Karpas-422 (cell line): ENCODE measurements around the gene ZBTB7C. TPM values are rescaled to one million over a fixed set of nuclear protein-coding genes. Genes with fewer than 3 reads are reported as not detected.

ENCODE experiments used
- DNase-seq: peaks from one replicate; pipeline ENCODE4 v3.0.0-alpha.2; 2015
- H2AFZ ChIP-seq: fragments of 200-600 bp; sonication (generic); 2 replicates; pipeline ENCODE4 v1.6.1; 2014; ENCODE audit warnings: antibody characterized with exemption, low read length, mixed read lengths
- H3K27ac ChIP-seq: fragments of 200-600 bp; sonication (generic); 2 replicates; pipeline ENCODE4 v1.5.1; 2014; ENCODE audit warnings: mild to moderate bottlenecking, low read length, moderate library complexity
- H3K27me3 ChIP-seq: fragments of 200-600 bp; sonication (generic); 2 replicates; pipeline ENCODE4 v1.6.1; 2014; ENCODE audit warnings: low read length, mixed read lengths
- H3K36me3 ChIP-seq: fragments of 200-600 bp; sonication (generic); 2 replicates; pipeline ENCODE4 v1.6.1; 2014; ENCODE audit warnings: low read length, mixed read lengths; ENCODE audit not compliant: insufficient read depth
- H3K4me1 ChIP-seq: fragments of 200-600 bp; sonication (generic); 2 replicates; pipeline ENCODE4 v1.6.1; 2014; ENCODE audit warnings: mild to moderate bottlenecking, low read length, mixed read lengths
- H3K4me2 ChIP-seq: fragments of 200-600 bp; sonication (generic); 2 replicates; pipeline ENCODE4 v1.6.1; 2014; ENCODE audit warnings: low read length, low read depth, mild to moderate bottlenecking; ENCODE audit not compliant: poor library complexity, severe bottlenecking
- H3K4me3 ChIP-seq: fragments of 200-600 bp; sonication (generic); 2 replicates; pipeline ENCODE4 v1.5.1; 2014; ENCODE audit warnings: mild to moderate bottlenecking, antibody characterized with exemption, low read length, mixed read lengths
- H3K79me2 ChIP-seq: fragments of 200-600 bp; sonication (generic); 2 replicates; pipeline ENCODE4 v1.6.1; 2014; ENCODE audit warnings: mild to moderate bottlenecking, low read length, mixed read lengths
- H3K9ac ChIP-seq: fragments of 200-600 bp; sonication (generic); 2 replicates; pipeline ENCODE4 v1.6.0; 2014; ENCODE audit warnings: low read length
- H3K9me2 ChIP-seq: fragments of 200-600 bp; sonication (generic), shearing (Covaris generic); replicated peaks from 2 replicates; pipeline ENCODE4 v1.6.0; 2014; ENCODE audit warnings: mild to moderate bottlenecking, low read length, moderate library complexity; ENCODE audit not compliant: insufficient read depth
- H3K9me3 ChIP-seq: fragments of 300-700, 200-600 bp; sonication (generic); 2 replicates; pipeline ENCODE4 v1.6.1; 2014; ENCODE audit warnings: low read length, mixed read lengths
- H4K20me1 ChIP-seq: fragments of 200-600 bp; sonication (generic); 2 replicates; pipeline ENCODE4 v1.6.1; 2014; ENCODE audit warnings: mild to moderate bottlenecking, antibody characterized with exemption, low read length, low read depth; ENCODE audit not compliant: insufficient read depth
- total RNA-seq: library from RNA; depleted of rRNA; stranded (reverse); fragments of >200 nt; shearing (Covaris generic); gene quantifications from 2 replicates; pipeline ENCODE4 v1.2.3, GENCODE V29; 2014; ENCODE audit warnings: low replicate concordance

ZBTB7C gene
- total RNA-seq, 1 experiment from 2014 or later: not detected

DNA sequence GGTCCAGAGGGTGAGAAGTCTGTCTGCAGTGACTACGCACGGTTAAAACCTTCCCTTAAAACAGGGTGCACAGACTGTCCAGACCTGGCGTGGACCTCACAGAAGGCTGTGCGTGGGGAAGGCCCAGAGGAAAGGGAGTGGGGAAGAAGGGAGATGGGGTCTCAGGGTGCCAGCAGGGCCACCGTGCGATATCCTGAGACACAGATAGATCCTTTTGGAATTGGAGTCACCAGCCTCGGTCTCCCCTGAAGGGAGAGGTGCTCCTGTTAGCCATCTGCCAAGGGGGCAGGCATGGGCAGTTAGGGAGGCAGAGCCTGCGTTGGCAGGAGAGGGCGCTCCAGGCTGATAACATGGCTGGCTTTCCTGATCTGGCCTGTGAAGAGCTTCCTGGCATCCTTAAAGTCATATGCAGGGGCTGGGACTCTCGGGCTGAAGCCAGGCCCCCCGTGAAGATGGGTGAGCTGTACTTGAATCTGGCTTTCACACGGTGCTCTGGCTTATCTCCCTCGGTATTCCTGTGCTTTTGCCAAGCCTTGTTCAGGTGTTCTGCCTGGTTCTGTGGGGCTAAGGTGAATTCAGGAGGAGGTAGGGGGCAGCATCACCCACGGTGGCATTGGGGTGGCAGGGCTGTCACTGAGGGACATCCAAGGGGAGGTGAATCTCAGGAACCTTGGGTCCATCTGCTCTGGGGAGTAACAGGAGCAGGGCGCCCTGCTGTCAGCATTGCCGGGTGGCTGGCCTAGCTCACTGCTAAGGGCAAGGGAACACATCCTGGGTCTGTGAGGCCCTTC is 371.5 kb downstream of the ZBTB7C start:
- Histone ChIP-seq H3K9me3 (no peaks in the 10 kb centered on the region), H3K9ac (no peak overlapping the region), H3K4me1 (no peaks in the 10 kb centered on the region), H3K9me2 (no peaks in the 10 kb centered on the region), H3K4me3 (no peak overlapping the region), H2AFZ (no peak overlapping the region), H3K27me3 (no peaks in the 10 kb centered on the region), H3K36me3 (no peaks in the 10 kb centered on the region), H3K27ac (no peak overlapping the region), H3K79me2 (no peaks in the 10 kb centered on the region), H4K20me1 (no peaks in the 10 kb centered on the region), H3K4me2 (no peak overlapping the region)
- peak; percentile 63 for DNase-seq

DNA sequence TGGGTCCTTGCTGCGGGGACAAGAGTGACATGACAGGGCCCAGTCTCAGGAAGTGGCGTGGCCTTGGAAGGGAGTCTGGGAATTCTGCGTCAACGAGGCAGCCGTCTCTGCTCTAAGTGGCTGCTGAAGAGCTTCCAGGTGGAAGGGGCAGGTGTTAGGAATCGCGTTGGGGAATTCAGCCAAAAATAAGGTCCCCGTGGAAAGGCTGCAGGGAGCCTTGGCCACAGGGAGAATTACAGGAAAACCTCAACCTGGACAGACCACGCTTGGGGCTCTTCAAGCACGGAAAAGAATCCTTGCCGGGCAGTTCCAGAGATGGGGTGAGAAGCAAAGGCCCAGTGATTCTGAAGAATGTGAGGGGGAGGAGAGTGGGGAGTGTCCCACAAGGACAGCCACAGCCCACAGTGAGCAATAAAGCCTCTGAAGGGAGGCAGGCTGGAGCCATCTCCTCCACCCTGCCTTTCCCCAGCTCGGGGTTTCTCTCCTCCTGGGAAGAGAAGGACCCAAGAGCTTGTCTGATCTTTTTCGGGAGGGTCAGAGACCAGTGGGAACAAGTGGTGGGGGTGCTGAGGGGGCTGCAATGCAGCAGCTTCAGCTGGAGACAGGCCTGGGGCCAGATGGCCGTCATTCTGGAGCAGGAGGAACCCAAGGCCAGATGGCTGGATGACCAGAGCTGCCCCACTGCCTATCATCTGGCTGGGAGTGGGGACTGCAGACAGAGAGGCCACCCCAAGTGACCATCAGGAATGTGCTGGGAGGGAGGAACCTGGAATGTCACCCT is 372.4 kb downstream of the ZBTB7C start:
- Histone ChIP-seq H3K79me2 (no peaks in the 10 kb centered on the region), H3K36me3 (no peaks in the 10 kb centered on the region), H3K27ac (no peak overlapping the region), H3K27me3 (no peaks in the 10 kb centered on the region), H4K20me1 (no peaks in the 10 kb centered on the region), H2AFZ (no peak overlapping the region), H3K4me1 (no peaks in the 10 kb centered on the region), H3K9me2 (no peaks in the 10 kb centered on the region), H3K4me3 (no peak overlapping the region), H3K4me2 (no peak overlapping the region), H3K9ac (no peak overlapping the region), H3K9me3 (no peaks in the 10 kb centered on the region)
- DNase-seq: no peak

DNA sequence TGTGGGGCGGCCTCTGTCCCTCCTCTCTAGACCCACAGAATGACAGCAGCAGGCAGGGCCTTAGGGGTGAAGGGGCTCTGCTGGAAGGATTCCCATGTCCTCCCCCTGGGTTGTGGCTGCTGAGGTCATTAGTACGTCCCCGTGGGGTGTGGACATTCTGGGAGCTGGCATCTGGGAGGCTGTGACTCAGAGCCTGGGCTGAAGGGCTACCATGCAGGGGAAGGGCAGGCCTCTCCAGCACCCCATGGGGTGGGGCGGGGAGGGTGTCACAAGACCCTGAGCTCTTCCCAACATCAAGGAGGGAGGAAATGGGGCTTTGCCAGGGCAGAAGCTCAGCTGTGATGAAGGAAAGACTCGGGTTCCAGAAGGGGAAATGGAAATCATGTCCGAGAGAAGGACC is 373.0 kb downstream of the ZBTB7C start:
- H4K20me1 ChIP-seq: no peaks in the 10 kb centered on the region
- H3K4me2 ChIP-seq: no peak overlapping the region

DNA sequence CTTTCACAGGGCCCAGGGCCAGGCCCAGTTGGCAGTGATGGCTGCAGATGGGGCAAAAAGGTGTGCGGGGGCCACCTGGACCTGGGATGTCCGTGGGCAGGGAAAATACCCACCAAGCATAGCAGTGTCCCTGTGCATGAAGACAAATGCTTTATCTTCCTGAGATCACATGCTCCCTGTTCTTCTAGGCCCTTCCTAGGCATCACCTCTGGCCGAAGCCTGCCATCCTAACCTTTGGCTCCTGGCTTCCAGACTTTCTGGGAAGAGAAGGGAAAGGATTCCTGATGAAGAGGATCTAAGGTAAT is 373.7 kb downstream of the ZBTB7C start:
- Histone ChIP-seq H3K4me1 (no peaks in the 10 kb centered on the region), H3K4me3 (no peak overlapping the region), H4K20me1 (no peaks in the 10 kb centered on the region), H2AFZ (no peak overlapping the region), H3K79me2 (no peaks in the 10 kb centered on the region), H3K9ac (no peak overlapping the region), H3K4me2 (no peak overlapping the region), H3K9me2 (no peaks in the 10 kb centered on the region), H3K9me3 (no peaks in the 10 kb centered on the region), H3K36me3 (no peaks in the 10 kb centered on the region), H3K27ac (no peak overlapping the region), H3K27me3 (no peaks in the 10 kb centered on the region)
- DNase-seq: no peak

More for the DNA sequence above, 373.0 kb downstream of the ZBTB7C start:
- DNase-seq: no peak
- H3K9me2 ChIP-seq: no peaks in the 10 kb centered on the region
- H3K9me3 ChIP-seq: no peaks in the 10 kb centered on the region
- no peak overlapping the region for H3K9ac ChIP-seq
- H3K36me3 ChIP-seq: no peaks in the 10 kb centered on the region
- H3K27me3 ChIP-seq: no peaks in the 10 kb centered on the region
- H3K27ac ChIP-seq: no peak overlapping the region
- no peaks in the 10 kb centered on the region for H3K4me1 ChIP-seq
- H3K4me3 ChIP-seq: no peak overlapping the region
- H2AFZ ChIP-seq: no peak overlapping the region
- no peaks in the 10 kb centered on the region for H3K79me2 ChIP-seq

DNA sequence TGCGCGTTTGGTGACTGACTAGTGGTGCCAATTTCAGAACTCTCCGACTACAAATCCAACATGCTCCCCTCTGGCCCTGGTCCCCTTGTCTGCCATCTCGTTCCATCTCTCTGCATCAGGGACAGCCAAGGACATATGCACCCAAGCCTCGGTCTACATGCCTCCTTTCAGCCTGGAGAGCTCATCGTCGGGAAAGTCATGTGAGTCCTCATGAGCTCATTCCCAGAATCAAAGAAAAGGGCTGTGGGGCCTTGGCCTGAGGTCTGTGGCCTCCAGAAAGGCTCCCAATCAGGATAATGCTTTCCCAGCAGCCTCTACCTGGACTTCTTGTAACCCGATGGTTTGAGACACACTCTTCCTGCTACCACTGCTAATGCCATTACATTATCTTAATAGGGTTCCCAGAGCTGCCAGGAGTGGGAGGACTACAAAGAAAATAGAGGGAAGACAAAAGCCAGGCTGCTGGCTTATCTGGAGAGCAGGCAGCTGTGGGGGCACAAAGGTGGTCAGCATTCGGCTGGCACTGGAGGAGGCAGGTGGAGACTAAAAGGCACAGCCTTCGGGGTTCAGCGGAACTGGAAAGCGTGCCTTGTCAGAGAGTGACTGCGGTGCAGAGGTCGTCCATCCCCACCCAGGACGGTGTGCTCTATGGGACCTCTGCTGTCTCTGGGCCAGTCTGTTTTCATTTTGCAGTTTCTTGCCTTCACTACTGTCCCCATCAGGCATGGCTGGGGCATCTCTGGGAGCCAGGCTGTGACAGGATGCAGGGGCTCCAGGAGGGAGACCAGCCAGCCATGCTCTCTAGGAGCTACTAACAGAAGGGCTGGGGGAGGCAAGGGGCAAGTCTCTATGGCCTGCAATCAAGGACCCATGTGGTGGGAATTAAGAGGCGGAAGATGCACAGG is 374.3 kb downstream of the ZBTB7C start:
- Histone ChIP-seq H3K9me3 (no peaks in the 10 kb centered on the region), H3K36me3 (no peaks in the 10 kb centered on the region), H3K4me3 (no peak overlapping the region), H3K27me3 (no peaks in the 10 kb centered on the region), H3K9me2 (no peaks in the 10 kb centered on the region), H4K20me1 (no peaks in the 10 kb centered on the region), H3K4me1 (no peaks in the 10 kb centered on the region), H3K27ac (no peak overlapping the region), H3K4me2 (no peak overlapping the region), H3K79me2 (no peaks in the 10 kb centered on the region), H3K9ac (no peak overlapping the region), H2AFZ (no peak overlapping the region)
- no peak for DNase-seq

DNA sequence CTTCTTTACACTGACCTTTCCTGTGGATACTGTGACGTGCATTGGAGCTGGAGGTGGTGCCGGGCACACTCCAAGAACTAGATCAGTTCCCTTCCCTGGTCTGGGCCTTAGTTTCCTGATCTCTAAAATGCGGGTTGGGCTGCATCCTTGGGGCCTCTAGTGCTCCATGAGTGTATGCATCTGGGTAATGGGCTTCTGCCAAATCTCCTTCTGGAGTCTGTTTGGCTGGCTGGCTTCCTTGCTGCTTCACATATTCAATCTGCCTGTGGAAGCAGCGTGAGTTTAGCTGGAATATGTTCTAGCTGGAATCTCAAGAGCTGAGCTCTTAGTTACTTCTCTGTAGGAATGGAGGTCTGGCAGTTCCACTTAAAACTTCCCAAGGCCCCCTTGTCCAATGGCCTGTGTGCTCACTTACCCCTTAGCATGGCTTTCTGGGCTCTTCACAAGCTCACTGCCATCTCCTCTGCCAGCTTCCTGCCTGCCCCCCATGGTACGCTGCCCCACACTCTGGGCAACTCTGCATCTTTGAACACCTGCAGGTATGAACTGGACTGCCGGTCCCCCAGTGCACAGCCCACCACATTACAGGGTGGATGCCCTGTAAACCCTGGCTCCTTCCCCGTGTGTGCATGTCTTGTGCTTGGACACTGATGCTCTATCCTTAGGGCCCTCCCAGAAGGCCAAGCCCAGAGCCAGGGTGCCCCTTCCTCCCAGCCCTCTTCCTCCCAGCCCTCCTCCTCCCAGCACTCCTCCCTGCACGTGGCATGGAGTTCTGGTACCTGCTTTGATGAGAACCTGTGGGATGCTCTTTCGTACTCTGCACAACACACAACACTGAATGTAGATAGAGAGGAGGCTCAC is 375.2 kb downstream of the ZBTB7C start:
- Histone ChIP-seq H3K9ac (no peak overlapping the region), H2AFZ (no peak overlapping the region), H3K4me3 (no peak overlapping the region), H3K27ac (no peak overlapping the region), H3K9me3 (no peaks in the 10 kb centered on the region), H3K36me3 (no peaks in the 10 kb centered on the region), H3K9me2 (no peaks in the 10 kb centered on the region), H3K4me2 (no peak overlapping the region), H3K4me1 (no peaks in the 10 kb centered on the region), H4K20me1 (no peaks in the 10 kb centered on the region), H3K27me3 (no peaks in the 10 kb centered on the region), H3K79me2 (no peaks in the 10 kb centered on the region)
- DNase-seq: no peak

DNA sequence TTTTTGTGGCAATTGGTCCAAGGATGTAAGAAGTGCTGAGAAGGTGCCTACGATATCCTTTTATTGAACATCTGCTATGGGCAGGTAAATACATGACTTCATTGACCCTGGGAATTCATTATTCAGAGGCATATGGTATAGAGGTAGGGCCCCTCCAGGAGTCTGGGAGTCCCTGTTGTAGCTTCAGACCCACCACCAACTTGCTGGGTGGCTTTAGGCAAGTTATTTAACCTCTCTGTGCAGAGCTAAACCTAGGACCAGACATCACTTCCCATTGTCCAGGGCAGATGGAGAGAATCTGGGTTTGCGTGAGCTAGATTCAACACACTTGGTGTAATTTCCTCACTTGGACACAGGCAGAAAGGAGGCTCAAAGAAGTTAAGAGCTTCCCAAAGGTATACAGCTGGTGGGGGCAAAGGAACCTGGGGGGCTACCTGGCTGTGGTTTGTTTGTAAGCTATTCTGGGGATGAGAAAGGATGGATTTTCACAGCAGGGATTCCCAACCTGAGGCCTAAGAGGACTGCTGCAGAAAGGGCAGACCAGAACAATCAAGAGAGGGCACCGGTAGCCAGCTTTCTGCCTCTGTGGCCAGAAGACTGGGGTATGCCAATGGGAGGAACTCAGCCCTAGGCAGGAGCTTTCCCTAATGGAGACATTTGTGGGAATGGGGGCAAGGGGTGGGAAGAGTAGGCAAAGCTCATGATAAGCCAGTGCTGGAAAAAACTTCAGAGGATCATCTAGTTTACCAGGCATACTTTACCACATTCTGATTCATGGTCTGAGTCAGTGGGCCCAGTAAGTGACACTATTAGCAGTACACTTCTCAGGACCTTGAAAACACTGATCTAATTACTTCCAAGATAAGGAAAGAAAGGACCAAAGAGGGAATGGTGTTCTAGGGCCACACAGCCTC is 376.1 kb downstream of the ZBTB7C start:
- Histone ChIP-seq H2AFZ (no peak overlapping the region), H3K9me2 (no peaks in the 10 kb centered on the region), H3K27me3 (no peaks in the 10 kb centered on the region), H3K27ac (no peak overlapping the region), H3K9me3 (no peaks in the 10 kb centered on the region), H3K79me2 (no peaks in the 10 kb centered on the region), H3K4me1 (no peaks in the 10 kb centered on the region), H3K9ac (no peak overlapping the region), H3K4me3 (no peak overlapping the region), H3K36me3 (no peaks in the 10 kb centered on the region), H3K4me2 (no peak overlapping the region), H4K20me1 (no peaks in the 10 kb centered on the region)
- DNase-seq: no peak
